Spleen (tissue), 11 donors: ENCODE results near the gene PTX3. TPM values are rescaled to one million over a fixed set of nuclear protein-coding genes. Genes with fewer than 3 reads are reported as not detected.

ENCODE experiments used
- DNase-seq: peaks from one replicate; pipeline ENCODE4 v3.0.0-alpha.2; 2020
- H3K27ac ChIP-seq, 8 donors: fragments of 200-600 bp; sonication (generic) in 7 of 8; 1 replicate in 4 of 8; 2 replicates in 4 of 8; pipeline versions ENCODE4 v1.5.0 to v1.8.0; 2016 to 2021; ENCODE audit warnings: inconsistent platforms in 4 of 8, mild to moderate bottlenecking in 4 of 8, moderate library complexity in 1 of 8
- H3K27me3 ChIP-seq, 7 donors: fragments of 200-600 bp; sonication (generic) in 6 of 7; replicated peaks in 1 of 7; 1 replicate in 4 of 7; 2 replicates in 3 of 7; pipeline versions ENCODE4 v1.5.0 to v1.8.0; 2016 to 2021; ENCODE audit warnings: inconsistent platforms in 3 of 7, mild to moderate bottlenecking in 1 of 7
- H3K36me3 ChIP-seq, 6 donors: fragments of 200-600 bp; sonication (generic) in 5 of 6; 1 replicate in 4 of 6; 2 replicates in 2 of 6; pipeline versions ENCODE4 v1.5.0 to v1.8.0; 2016 to 2021; ENCODE audit warnings: inconsistent platforms in 2 of 6
- H3K4me1 ChIP-seq, 6 donors: fragments of 200-600 bp; sonication (generic) in 5 of 6; 1 replicate in 3 of 6; 2 replicates in 3 of 6; pipeline versions ENCODE4 v1.5.0 to v1.8.0; 2016 to 2021; ENCODE audit warnings: inconsistent platforms in 3 of 6
- H3K4me3 ChIP-seq, 8 donors: fragments of 200-600 bp; sonication (generic) in 7 of 8; 1 replicate in 4 of 8; 2 replicates in 4 of 8; pipeline versions ENCODE4 v1.5.0 to v1.8.0; 2016 to 2021; ENCODE audit warnings: inconsistent platforms in 4 of 8, mild to moderate bottlenecking in 4 of 8, moderate library complexity in 2 of 8
- H3K9me3 ChIP-seq, 8 donors: fragments of 200-600 bp; sonication (generic) in 7 of 8; 1 replicate in 4 of 8; 2 replicates in 4 of 8; pipeline versions ENCODE4 v1.5.0 to v1.8.0; 2016 to 2021; ENCODE audit warnings: inconsistent platforms in 4 of 8
- POLR2A ChIP-seq, 3 donors: fragments of 450-650 bp; IDR thresholded peaks; one replicate each; pipeline ENCODE4 v1.5.1; 2017; ENCODE audit warnings: antibody characterized with exemption in 3 of 3, mild to moderate bottlenecking in 1 of 3
- POLR2AphosphoS5 ChIP-seq, 3 donors: sonication (generic); formaldehyde crosslinking; IDR thresholded peaks; one replicate each; pipeline ENCODE4 v1.5.1; 2017; ENCODE audit warnings: antibody characterized with exemption in 3 of 3
- WGBS, 5 donors: extraction: QIAGEN DNeasy Blood & Tissue Kit in 3 of 5; methylation state at CpG; one replicate each; pipeline versions ENCODE4 v1.1.5 to v1.1.7; 2013 to 2018; 5-methylcytosine and 5-hydroxymethylcytosine counted together
- intact Hi-C: fragments of 100-400 bp; cut with DNase I; formaldehyde crosslinking; loops from one replicate; pipeline ENCODE4 v1.15.0; 2023; ENCODE audit warnings: low total_unique reads
- polyA plus RNA-seq, 3 donors: library from polyadenylated mRNA; stranded (reverse); fragments of 200-250 nt; gene quantifications; one replicate each; pipeline ENCODE4 v1.2.1, GENCODE V29; 2013
- total RNA-seq, 7 donors: library from RNA; depleted of rRNA in 3 of 7; stranded (reverse); fragments of >200 nt in 3 of 7; fragmentation: NEBNext Ultra II Directional in 4 of 7; extraction: Animal tissue kit (Norgen Biotek cat#: 25700) in 4 of 7; gene quantifications; one replicate each; pipeline versions ENCODE4 v1.1.0 to v1.2.1, GENCODE V29; 2016 to 2021
- TF ChIP-seq, protein P1 (sequence below), 11 experiments: fragments of 200-600 bp in 7 of 11; fragments of 450-650 bp in 4 of 11; sonication (generic) in 4 of 11; IDR thresholded peaks in 8 of 11; conservative IDR thresholded peaks in 3 of 11; 1 replicate in 7 of 11; 2 replicates in 4 of 11; pipeline versions ENCODE4 v1.4.0 to v1.8.0; 2016 to 2021; ENCODE audit warnings: antibody characterized with exemption in 11 of 11, inconsistent platforms in 4 of 11, mild to moderate bottlenecking in 1 of 11
- donor health status: healthy with polysubstance abuse.
- donor health status: DM: no; HTN: no; CAD: no; lungs with moderate emphysema.
- donor health status: DM: no; HTN: no; CAD: no.
- donor health status: Bipolar disorder and iron deficiency.
- donor health status: healthy.
- donor health status: DM: no; HTN: no; CAD: no.
- donor health status: DM: yes; HTN: yes; CAD: no.

Gene PTX3
- total and polyA plus RNA-seq, 10 donors, result 3.3 to 26.5 (median 20.7) TPM

DNA sequence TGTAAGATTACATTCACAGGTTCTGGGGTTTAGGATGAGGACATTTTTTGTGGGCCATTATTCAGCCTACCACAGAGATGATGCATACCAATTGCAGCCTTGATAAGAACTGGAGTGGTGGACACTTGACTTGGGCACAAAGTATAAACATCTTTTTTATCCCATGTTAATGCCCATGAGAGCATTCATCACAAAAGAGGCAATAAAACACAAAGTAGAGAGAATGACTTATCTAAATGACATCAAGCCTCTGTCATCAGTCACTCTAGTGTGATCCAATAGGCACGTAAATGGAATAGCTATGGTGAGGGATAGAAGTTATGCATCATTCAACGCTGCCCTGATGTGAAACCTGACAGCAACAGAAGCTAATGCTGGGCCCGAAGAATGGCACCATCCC lies 40.8 kb downstream of the PTX3 start:
- Histone ChIP-seq H3K27me3 (peaks cover 0 to 6% (median 0%) of the 10 kb centered on the region in 7 donors), H3K36me3 (no peaks in the 10 kb centered on the region), H3K9me3 (no peaks in the 10 kb centered on the region), H3K27ac (no peak overlapping the region), H3K4me1 (no peaks in the 10 kb centered on the region), H3K4me3 (no peak overlapping the region)
- intact Hi-C loops, result no loop called here
- no peak for TF ChIP-seq POLR2A (IDR thresholded peaks at IDR 0.05)
- TF ChIP-seq, protein P1, sequence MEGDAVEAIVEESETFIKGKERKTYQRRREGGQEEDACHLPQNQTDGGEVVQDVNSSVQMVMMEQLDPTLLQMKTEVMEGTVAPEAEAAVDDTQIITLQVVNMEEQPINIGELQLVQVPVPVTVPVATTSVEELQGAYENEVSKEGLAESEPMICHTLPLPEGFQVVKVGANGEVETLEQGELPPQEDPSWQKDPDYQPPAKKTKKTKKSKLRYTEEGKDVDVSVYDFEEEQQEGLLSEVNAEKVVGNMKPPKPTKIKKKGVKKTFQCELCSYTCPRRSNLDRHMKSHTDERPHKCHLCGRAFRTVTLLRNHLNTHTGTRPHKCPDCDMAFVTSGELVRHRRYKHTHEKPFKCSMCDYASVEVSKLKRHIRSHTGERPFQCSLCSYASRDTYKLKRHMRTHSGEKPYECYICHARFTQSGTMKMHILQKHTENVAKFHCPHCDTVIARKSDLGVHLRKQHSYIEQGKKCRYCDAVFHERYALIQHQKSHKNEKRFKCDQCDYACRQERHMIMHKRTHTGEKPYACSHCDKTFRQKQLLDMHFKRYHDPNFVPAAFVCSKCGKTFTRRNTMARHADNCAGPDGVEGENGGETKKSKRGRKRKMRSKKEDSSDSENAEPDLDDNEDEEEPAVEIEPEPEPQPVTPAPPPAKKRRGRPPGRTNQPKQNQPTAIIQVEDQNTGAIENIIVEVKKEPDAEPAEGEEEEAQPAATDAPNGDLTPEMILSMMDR (IDR thresholded peaks at IDR 0.05 in 8 of 11, conservative IDR thresholded peaks at IDR 0.05 in 3 of 11), result no peak
- TF ChIP-seq POLR2AphosphoS5 (IDR thresholded peaks at IDR 0.05), result no peak
- whole genome bisulfite sequencing, 5 donors, result 77 to 92% (median 82%) methylated on average over 3 of the region's 3 CpGs
- no peak for DNase-seq

DNA sequence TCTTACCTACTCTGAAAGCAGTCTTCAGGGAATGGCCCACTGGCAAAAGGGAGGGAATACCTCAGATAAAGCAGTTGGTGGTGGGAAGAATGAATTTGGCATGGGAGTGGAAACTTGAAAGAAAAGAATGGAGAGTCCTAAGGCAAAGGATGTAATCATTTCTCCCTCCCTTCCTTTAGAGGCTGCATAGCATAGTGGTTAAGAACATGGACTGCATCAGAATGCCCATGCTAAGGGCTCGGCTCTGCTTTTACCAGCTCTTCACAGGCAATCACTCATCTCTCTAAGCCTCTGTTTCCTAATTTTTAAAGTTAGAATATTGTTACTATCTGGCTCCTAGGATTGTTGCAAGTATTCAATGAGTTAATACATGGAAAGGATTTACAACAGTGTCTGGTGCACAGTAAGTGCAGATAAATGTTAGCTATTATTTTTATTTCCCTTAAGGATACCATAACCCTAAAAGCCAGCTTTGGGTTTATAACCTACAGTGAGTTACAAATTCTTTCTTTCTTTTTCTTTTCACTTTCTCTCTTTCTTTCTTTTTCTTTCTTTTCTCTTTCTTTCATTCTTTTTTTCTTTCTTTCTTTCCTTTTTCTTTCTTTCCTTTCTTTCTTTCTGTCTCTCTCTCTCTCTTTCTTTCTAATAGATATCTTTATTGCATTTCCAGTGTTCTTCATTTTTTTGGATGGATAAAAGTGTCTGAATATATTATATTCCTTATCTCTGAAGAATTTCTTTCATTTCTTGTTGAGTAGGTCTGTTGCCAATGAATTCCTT lies 43.0 kb downstream of the PTX3 start:
- DNase-seq, result no peak
- intact Hi-C loops, result no loop called here
- Histone ChIP-seq H3K4me1 (no peaks in the 10 kb centered on the region), H3K27me3 (peaks cover 0 to 9% (median 0%) of the 10 kb centered on the region in 7 donors), H3K9me3 (no peaks in the 10 kb centered on the region), H3K36me3 (no peaks in the 10 kb centered on the region), H3K4me3 (no peak overlapping the region), H3K27ac (no peak overlapping the region)
- no peak for TF ChIP-seq POLR2A (IDR thresholded peaks at IDR 0.05)
- no peak for TF ChIP-seq POLR2AphosphoS5 (IDR thresholded peaks at IDR 0.05)
- TF ChIP-seq, protein P1 (IDR thresholded peaks at IDR 0.05 in 8 of 11, conservative IDR thresholded peaks at IDR 0.05 in 3 of 11), result no peak
- 67 to 88% (median 78%) methylated on average over 1 of the region's 1 CpG for WGBS, 5 donors

GRCh38 chr3:157487339-157487738 lies 50.7 kb downstream of the PTX3 start:
- no peak overlapping the region for H3K27ac ChIP-seq
- intact Hi-C loops, result no loop called here
- no peak overlapping the region for H3K4me3 ChIP-seq
- no peaks in the 10 kb centered on the region for H3K36me3 ChIP-seq
- DNase-seq, result no peak
- no peaks in the 10 kb centered on the region for H3K9me3 ChIP-seq
- 24 to 82% (median 63%) methylated on average over 1 of the region's 1 CpG for WGBS, 5 donors
- H3K4me1 ChIP-seq, result no peaks in the 10 kb centered on the region
- peaks cover 0 to 5% (median 0%) of the 10 kb centered on the region in 7 donors for H3K27me3 ChIP-seq
- TF ChIP-seq POLR2A (IDR thresholded peaks at IDR 0.05) (no peak), POLR2AphosphoS5 (IDR thresholded peaks at IDR 0.05) (no peak)
- TF ChIP-seq, protein P1 (IDR thresholded peaks at IDR 0.05 in 8 of 11, conservative IDR thresholded peaks at IDR 0.05 in 3 of 11), result no peak

DNA sequence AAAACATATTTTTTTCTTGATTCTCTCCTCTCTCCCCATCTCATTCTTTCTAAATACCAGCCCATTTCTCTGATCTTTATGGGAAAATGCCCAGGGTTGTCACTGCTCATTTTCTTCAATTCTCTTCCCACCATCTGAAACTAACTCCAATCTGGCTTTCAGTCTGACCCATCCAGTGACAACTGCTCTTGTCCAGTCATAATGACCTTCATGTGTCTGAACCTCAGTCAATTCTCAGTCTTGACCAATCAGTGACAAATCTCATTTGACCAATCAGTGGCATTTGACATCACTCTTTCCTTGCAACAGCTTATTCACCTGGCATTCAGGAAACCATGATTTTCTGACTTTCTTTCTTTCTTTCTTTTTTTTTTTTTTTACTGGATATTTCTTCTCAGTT lies 51.5 kb downstream of the PTX3 start:
- Histone ChIP-seq H3K4me1 (no peaks in the 10 kb centered on the region), H3K27me3 (no peaks in the 10 kb centered on the region), H3K27ac (no peak overlapping the region), H3K4me3 (no peak overlapping the region), H3K9me3 (no peaks in the 10 kb centered on the region), H3K36me3 (no peaks in the 10 kb centered on the region)
- no peak for DNase-seq
- intact Hi-C loops, result no loop called here
- TF ChIP-seq, protein P1 (IDR thresholded peaks at IDR 0.05 in 8 of 11, conservative IDR thresholded peaks at IDR 0.05 in 3 of 11), result no peak
- no peak for TF ChIP-seq POLR2AphosphoS5 (IDR thresholded peaks at IDR 0.05)
